GM06990 (cell line): ENCODE measurements around the gene RSRC1.

Experiments
- DNase-seq: peaks from one replicate; pipeline ENCODE4 v3.0.0-alpha.2; 2011; ENCODE audit not compliant: insufficient read length; ENCODE audit errors: extremely low read depth
- H3K27me3 ChIP-seq: replicated peaks from 2 replicates; pipeline ENCODE4 v1.6.0; 2011; ENCODE audit warnings: low read length; ENCODE audit not compliant: control insufficient read depth, insufficient read depth
- H3K36me3 ChIP-seq: 2 replicates; pipeline ENCODE4 v1.5.1; 2011; ENCODE audit warnings: low read length; ENCODE audit not compliant: control insufficient read depth, insufficient read depth
- H3K4me3 ChIP-seq: replicated peaks from 2 replicates; pipeline ENCODE4 v1.5.1; 2011; ENCODE audit warnings: low read depth, mild to moderate bottlenecking, control low read depth, low read length
- TF ChIP-seq, protein P1 (sequence below): IDR thresholded peaks from 2 replicates; pipeline ENCODE4 v1.5.1; 2011; ENCODE audit warnings: low read length, control low read depth, mild to moderate bottlenecking, inconsistent platforms; ENCODE audit not compliant: insufficient read depth, poor library complexity, severe bottlenecking

RSRC1 gene

DNA sequence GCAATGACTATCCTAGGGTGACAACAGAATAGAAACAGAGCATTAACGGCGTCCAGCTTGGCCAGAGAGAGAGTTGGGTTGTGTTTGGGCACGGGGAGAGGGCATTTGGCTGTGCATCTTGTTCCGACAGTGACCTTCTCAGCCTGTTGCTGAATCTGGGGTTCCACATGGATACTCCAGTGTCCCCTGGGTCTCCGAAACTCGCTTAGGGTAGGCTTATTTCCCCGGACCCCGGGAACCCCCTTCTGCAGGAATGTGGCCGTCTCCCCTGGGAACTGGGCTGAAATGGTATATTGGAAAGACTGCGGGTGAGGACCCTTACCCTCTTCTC is 11.6 kb upstream of the RSRC1 start:
- H3K27me3 ChIP-seq: no peaks in the 10 kb centered on the region; the same call in none of the 2 replicates
- no peaks in the 10 kb centered on the region for H3K36me3 ChIP-seq
- H3K4me3 ChIP-seq: peak overlapping the region; percentile 10; the same call in 1 of the 2 replicates
- TF ChIP-seq, protein P1, sequence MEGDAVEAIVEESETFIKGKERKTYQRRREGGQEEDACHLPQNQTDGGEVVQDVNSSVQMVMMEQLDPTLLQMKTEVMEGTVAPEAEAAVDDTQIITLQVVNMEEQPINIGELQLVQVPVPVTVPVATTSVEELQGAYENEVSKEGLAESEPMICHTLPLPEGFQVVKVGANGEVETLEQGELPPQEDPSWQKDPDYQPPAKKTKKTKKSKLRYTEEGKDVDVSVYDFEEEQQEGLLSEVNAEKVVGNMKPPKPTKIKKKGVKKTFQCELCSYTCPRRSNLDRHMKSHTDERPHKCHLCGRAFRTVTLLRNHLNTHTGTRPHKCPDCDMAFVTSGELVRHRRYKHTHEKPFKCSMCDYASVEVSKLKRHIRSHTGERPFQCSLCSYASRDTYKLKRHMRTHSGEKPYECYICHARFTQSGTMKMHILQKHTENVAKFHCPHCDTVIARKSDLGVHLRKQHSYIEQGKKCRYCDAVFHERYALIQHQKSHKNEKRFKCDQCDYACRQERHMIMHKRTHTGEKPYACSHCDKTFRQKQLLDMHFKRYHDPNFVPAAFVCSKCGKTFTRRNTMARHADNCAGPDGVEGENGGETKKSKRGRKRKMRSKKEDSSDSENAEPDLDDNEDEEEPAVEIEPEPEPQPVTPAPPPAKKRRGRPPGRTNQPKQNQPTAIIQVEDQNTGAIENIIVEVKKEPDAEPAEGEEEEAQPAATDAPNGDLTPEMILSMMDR: no peak
- no peak for DNase-seq

DNA sequence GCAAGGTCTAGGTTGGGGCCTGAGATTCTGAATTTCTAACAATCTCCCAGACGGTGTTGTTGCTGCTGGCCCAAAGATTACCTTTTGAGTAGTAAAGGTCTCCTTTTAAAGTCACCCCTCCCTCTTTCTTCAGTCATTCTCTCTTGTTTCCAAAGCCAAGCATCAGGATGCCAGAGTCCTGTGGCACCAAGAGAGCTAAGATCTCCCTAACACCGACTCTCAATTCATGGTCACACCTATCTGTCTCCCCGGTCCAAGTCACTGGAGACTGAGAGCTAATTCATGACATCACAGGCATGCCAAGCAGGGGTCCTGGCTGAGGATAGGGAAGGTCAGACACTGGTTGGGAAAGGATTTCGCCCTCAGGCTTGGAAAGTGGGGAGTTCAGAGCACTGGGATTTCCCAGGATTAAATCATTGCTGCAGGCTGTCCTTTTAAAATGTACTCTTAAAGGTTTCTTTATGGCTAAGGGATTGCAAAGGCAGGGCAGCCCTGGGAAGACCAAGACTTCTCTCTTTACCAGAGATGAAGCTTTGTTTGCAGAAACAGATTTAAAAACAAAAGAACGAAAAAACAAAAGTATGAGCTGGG is 11.0 kb upstream of the RSRC1 start:
- Histone ChIP-seq H3K36me3 (no peaks in the 10 kb centered on the region), H3K4me3 (no peak overlapping the region), H3K27me3 (no peaks in the 10 kb centered on the region; the same call in none of the 2 replicates)
- DNase-seq: no peak
- TF ChIP-seq, protein P1: no peak

DNA sequence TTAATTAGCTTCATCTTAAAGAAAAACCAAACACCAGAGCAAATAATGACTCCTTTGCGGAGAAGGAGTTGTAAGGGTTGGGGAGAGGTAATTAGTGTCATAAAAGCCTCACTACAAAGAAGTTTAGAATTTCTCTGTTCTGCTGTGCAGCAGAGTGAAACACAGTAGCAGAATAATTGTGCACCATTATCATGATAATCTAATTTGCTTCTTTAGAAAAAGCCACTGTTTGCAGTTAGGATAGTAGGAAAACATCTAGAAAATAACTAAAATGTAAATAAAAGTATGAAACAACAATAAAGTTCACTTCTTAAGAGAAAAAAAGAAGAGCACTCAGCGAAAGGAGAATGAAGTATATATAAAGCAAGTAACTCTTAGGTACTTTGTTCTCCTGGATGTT is 9.2 kb upstream of the RSRC1 start:
- no peak for DNase-seq

DNA sequence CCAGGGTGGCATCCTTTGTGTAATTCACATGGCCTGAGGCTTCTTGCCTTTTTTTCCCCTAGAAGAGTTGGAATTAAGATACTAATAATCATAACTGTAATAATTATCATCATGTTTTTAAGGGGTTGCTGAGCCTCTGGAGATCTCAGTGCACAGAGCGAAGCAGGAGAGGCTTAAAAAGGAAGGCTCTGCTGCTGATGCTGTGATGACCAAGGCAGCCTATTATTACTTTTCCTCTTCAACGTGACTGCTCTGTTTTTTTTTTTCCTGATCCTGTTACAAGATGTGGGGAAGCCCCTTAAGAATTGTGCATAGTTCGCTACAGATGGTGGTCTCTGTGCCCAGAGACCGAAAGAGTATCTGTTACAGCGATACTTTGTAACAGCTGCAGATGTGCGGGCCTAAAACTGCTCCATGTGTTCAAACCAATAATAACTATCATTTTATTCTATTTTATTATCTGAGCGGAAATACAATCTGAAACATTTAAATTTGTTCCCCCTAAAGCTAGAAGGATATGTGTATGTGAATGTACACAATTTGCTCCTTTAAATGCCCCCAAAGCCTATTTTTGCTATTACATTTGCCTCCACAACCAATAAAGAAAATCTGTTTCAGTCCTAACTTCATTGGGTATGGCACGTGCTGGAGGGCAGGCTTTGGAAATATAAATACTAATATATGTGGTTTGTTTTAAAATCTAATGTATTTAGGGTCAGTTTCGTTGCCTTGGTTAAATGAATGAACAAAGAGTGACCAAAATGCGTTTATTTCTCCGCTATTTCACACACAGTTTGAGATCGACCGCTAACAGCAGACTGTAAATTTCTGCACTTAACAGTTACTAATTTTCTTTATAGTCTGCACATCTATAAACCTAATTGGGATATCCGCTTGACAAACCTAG is 8.3 kb upstream of the RSRC1 start:
- no peaks in the 10 kb centered on the region; the same call in none of the 2 replicates for H3K27me3 ChIP-seq
- DNase-seq: no peak
- H3K36me3 ChIP-seq: no peaks in the 10 kb centered on the region
- TF ChIP-seq, protein P1: no peak
- no peak overlapping the region for H3K4me3 ChIP-seq

More for the DNA sequence above, 9.2 kb upstream of the RSRC1 start:
- H3K4me3 ChIP-seq: no peak overlapping the region
- TF ChIP-seq, protein P1: no peak
- H3K36me3 ChIP-seq: no peaks in the 10 kb centered on the region
- H3K27me3 ChIP-seq: no peaks in the 10 kb centered on the region; the same call in none of the 2 replicates

DNA sequence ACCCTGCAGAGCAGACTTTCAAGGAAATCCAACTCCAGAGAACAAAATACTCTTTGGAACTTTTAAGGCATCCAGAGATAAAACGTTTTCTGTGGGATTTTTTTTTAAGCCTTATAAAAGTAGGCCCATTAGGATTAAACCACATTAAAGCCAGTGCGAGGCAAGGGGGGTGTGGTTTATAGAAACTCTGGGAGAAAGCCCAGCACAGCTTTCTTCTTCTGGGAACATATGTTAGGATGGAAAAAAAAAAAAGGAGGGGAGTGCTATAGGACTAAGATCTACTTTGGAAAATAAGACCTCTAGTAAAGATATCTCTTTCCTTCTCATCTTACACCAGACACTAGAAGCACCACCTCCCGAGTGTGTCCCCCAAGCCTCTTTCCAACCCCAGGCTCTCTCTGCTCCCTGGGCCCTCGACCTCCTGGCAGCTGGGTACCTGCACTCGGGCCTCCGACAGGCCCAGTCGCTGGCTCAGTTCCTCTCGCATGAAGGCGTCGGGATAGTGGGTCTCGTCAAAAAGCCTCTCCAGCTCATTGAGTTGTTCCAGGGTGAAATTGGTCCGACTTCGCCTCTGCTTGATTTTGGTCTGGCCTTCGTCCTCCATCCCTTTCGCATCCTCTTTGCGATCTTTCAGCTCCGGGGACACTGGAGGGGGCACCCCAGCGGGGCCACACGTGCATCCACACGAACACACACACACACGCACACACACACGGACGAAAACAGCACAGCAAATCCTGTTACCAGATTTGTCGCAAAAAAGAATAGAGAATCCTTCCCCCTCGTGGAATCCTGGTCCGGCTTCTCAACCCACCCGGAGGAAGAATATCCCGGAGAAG is 7.4 kb upstream of the RSRC1 start:
- TF ChIP-seq, protein P1: no peak
- Histone ChIP-seq H3K36me3 (no peaks in the 10 kb centered on the region), H3K4me3 (no peak overlapping the region), H3K27me3 (no peaks in the 10 kb centered on the region; the same call in none of the 2 replicates)
- no peak for DNase-seq
